CD4-positive, alpha-beta T cell (primary cell): ENCODE data around the gene CALML3. TPM values are rescaled to one million over a fixed set of nuclear protein-coding genes. Genes with fewer than 3 reads are reported as not detected.

Experiments used
- ATAC-seq: fragments of 200-7000 bp; cut with Tn5 transposase; one replicate; pipeline ENCODE4 v1.10.0; 2022; ENCODE audit warnings: mild to moderate bottlenecking; ENCODE audit not compliant: poor library complexity
- CTCF ChIA-PET: fragments of 350-600 bp; sonication (Branson Sonifier 250); formaldehyde crosslinking; loops from one replicate; lab custom pipeline; 2021; ENCODE audit warnings: antibody characterized with exemption, inconsistent platforms; lab: Charles Lee
- POLR2A ChIA-PET: fragments of 350-600 bp; sonication (Branson Sonifier 250); formaldehyde crosslinking; loops from one replicate; lab custom pipeline; 2021; ENCODE audit warnings: antibody characterized with exemption, inconsistent platforms; lab: Charles Lee
- DNase-seq, 14 experiments: peaks; one replicate each; pipeline ENCODE4 v3.0.0-alpha.2; 2013 to 2020; ENCODE audit warnings: mixed read lengths in 2 of 14
- H3K27ac ChIP-seq, 2 donors: one replicate each; pipeline versions ENCODE4 v1.5.1 to v1.7.0; 2013; ENCODE audit warnings: low read length in 2 of 2, low read depth in 1 of 2, mild to moderate bottlenecking in 1 of 2
- H3K27me3 ChIP-seq, 2 experiments: 1 replicate in 1 of 2; 2 replicates in 1 of 2; pipeline versions ENCODE4 v1.6.1 to v1.7.0; 2013; ENCODE audit warnings: low read length in 2 of 2, control low read depth in 1 of 2, mild to moderate bottlenecking in 1 of 2, moderate library complexity in 1 of 2; ENCODE audit not compliant: insufficient read depth in 2 of 2, control insufficient read depth in 1 of 2
- H3K36me3 ChIP-seq: one replicate; pipeline ENCODE4 v1.6.1; 2013; ENCODE audit warnings: low read length, control low read depth; ENCODE audit not compliant: insufficient read depth
- H3K4me1 ChIP-seq: one replicate; pipeline ENCODE4 v1.6.1; 2013; ENCODE audit warnings: low read length, control low read depth; ENCODE audit not compliant: insufficient read depth
- H3K4me3 ChIP-seq: one replicate; pipeline ENCODE4 v1.5.1; 2013; ENCODE audit warnings: mild to moderate bottlenecking, low read length, moderate library complexity
- H3K9me3 ChIP-seq, 2 experiments: 1 replicate in 1 of 2; 2 replicates in 1 of 2; pipeline versions ENCODE4 v1.6.1 to v1.7.0; 2013; ENCODE audit warnings: low read length in 2 of 2, mild to moderate bottlenecking in 2 of 2, control low read depth in 1 of 2, moderate library complexity in 1 of 2; ENCODE audit not compliant: control insufficient read depth in 1 of 2, insufficient read depth in 1 of 2
- H3K27ac Mint-ChIP-seq: one replicate; pipeline ENCODE4 v1.8.0; 2020; ENCODE audit warnings: mixed read lengths
- H3K27me3 Mint-ChIP-seq: one replicate; pipeline ENCODE4 v1.8.0; 2021; ENCODE audit warnings: mixed read lengths
- H3K36me3 Mint-ChIP-seq: one replicate; pipeline ENCODE4 v1.8.0; 2021; ENCODE audit warnings: low read depth, mixed read lengths
- H3K4me1 Mint-ChIP-seq: one replicate; pipeline ENCODE4 v1.8.0; 2021; ENCODE audit warnings: low read depth, mixed read lengths
- H3K4me3 Mint-ChIP-seq: one replicate; pipeline ENCODE4 v1.8.0; 2020; ENCODE audit warnings: mild to moderate bottlenecking, mixed read lengths
- H3K9me3 Mint-ChIP-seq: one replicate; pipeline ENCODE4 v1.8.0; 2020; ENCODE audit warnings: mixed read lengths
- intact Hi-C, 2 experiments: fragments of 100-400 bp; cut with DNase I in 1 of 2; cut with micrococcal nuclease in 1 of 2; formaldehyde crosslinking; loops; one replicate each; pipeline versions ENCODE4 v1.15.1 to v1.9.0; 2023 to 2025; cut with DNase I, micrococcal nuclease
- total RNA-seq, 174 experiments: library from RNA in 2 of 174; stranded (reverse) in 2 of 174; gene quantifications; one replicate each; pipeline ENCODE4 v1.2.3 and lab custom pipeline; 2021 to 2026
- TF ChIP-seq, protein P1 (sequence below): fragments of 200-600 bp; IDR thresholded peaks from one replicate; pipeline ENCODE4 v1.8.0; 2022; ENCODE audit warnings: antibody characterized with exemption, mild to moderate bottlenecking

Gene CALML3
- total RNA-seq, 2 experiments from 2014 or later = not detected

- POLR2A ChIA-PET = no interaction called here
These were observed 48.7 kb downstream of the CALML3 start for GRCh38 chr10:5573319-5573950.

DNA sequence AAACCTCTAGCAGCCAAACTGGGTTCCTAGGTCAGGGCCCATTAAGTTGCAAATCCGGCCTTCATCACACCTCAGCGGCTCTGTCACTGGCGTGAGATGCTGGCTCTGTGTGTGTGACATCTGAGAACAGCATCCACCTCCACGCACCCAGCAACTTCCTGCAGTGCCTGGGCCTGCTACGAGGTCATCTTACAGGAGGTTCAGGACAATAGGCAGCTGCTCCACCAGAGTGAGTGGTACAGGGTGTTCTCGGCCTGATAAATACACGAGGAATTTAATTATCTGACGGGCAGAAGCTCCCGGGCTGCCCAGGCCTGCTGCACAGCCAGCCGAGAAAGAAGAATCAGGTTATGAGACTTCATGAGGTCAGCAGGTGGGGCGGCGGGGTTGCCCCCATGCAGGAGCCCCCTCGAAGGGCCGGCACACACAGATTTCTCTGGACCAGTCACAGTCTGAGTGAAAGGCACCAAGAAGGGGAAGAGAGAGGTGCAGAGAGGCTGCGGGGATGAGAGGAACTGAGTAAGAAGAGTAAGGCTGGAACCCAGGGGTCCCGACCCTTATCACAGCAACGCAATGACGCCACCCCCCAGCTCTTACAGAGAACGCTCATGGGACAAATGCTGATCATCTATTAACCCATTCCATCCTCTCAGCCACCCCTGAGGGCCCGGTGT is 49.3 kb downstream of the CALML3 start:
- no peaks in the 10 kb centered on the region for H3K36me3 Mint-ChIP-seq
- intact Hi-C loops = no loop called here

More at GRCh38 chr10:5573319-5573950, 48.7 kb downstream of the CALML3 start:
- no peak overlapping the region for H3K27ac ChIP-seq
- CTCF ChIA-PET = no interaction called here
- no peaks in the 10 kb centered on the region for H3K4me1 ChIP-seq
- H3K27me3 Mint-ChIP-seq = no peaks in the 10 kb centered on the region
- no peaks in the 10 kb centered on the region for H3K9me3 ChIP-seq
- H3K36me3 ChIP-seq = no peaks in the 10 kb centered on the region
- no peaks in the 10 kb centered on the region for H3K36me3 Mint-ChIP-seq
- H3K9me3 Mint-ChIP-seq = no peaks in the 10 kb centered on the region
- H3K27ac Mint-ChIP-seq = no peak overlapping the region
- no peak overlapping the region for H3K4me3 ChIP-seq
- H3K27me3 ChIP-seq = no peaks in the 10 kb centered on the region
- no peak overlapping the region for H3K4me3 Mint-ChIP-seq
- no peak for ATAC-seq
- TF ChIP-seq, protein P1, sequence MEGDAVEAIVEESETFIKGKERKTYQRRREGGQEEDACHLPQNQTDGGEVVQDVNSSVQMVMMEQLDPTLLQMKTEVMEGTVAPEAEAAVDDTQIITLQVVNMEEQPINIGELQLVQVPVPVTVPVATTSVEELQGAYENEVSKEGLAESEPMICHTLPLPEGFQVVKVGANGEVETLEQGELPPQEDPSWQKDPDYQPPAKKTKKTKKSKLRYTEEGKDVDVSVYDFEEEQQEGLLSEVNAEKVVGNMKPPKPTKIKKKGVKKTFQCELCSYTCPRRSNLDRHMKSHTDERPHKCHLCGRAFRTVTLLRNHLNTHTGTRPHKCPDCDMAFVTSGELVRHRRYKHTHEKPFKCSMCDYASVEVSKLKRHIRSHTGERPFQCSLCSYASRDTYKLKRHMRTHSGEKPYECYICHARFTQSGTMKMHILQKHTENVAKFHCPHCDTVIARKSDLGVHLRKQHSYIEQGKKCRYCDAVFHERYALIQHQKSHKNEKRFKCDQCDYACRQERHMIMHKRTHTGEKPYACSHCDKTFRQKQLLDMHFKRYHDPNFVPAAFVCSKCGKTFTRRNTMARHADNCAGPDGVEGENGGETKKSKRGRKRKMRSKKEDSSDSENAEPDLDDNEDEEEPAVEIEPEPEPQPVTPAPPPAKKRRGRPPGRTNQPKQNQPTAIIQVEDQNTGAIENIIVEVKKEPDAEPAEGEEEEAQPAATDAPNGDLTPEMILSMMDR = no peak
- H3K4me1 Mint-ChIP-seq = no peaks in the 10 kb centered on the region
- intact Hi-C loops = no loop called here
- no peak for DNase-seq

GRCh38 chr10:5574642-5575131 is 49.9 kb downstream of the CALML3 start:
- Mint-ChIP-seq H3K4me1 (no peaks in the 10 kb centered on the region), H3K4me3 (no peak overlapping the region), H3K36me3 (no peaks in the 10 kb centered on the region), H3K27me3 (no peaks in the 10 kb centered on the region), H3K9me3 (no peaks in the 10 kb centered on the region), H3K27ac (no peak overlapping the region)
- ATAC-seq (no peak), DNase-seq (no peak)
- ChIA-PET POLR2A (no interaction called here), CTCF (no interaction called here)
- TF ChIP-seq, protein P1 = no peak
- Histone ChIP-seq H3K36me3 (no peaks in the 10 kb centered on the region), H3K4me1 (no peaks in the 10 kb centered on the region), H3K27ac (no peak overlapping the region), H3K9me3 (no peaks in the 10 kb centered on the region), H3K4me3 (no peak overlapping the region), H3K27me3 (no peaks in the 10 kb centered on the region)
- intact Hi-C loops = no loop called here

More for the DNA sequence above, 49.3 kb downstream of the CALML3 start:
- no peaks in the 10 kb centered on the region for H3K4me1 Mint-ChIP-seq
- POLR2A ChIA-PET = no interaction called here
- Histone ChIP-seq H3K27me3 (no peaks in the 10 kb centered on the region), H3K4me1 (no peaks in the 10 kb centered on the region), H3K27ac (no peak overlapping the region), H3K9me3 (no peaks in the 10 kb centered on the region), H3K4me3 (no peak overlapping the region), H3K36me3 (no peaks in the 10 kb centered on the region)
- no peak overlapping the region for H3K4me3 Mint-ChIP-seq
- TF ChIP-seq, protein P1 = no peak
- CTCF ChIA-PET = no interaction called here
- DNase-seq (no peak), ATAC-seq (no peak)
- no peaks in the 10 kb centered on the region for H3K27me3 Mint-ChIP-seq
- H3K9me3 Mint-ChIP-seq = no peaks in the 10 kb centered on the region
- no peak overlapping the region for H3K27ac Mint-ChIP-seq
